GM18870 (cell line): ENCODE data around the gene RNF7.
A peak's percentile ranks its signal among the peaks of the same experiment; 100 is the strongest.
"Not testable (repeated sequence)": the region's sequence is repeated elsewhere in the genome, so short reads cannot be mapped to it uniquely, and the experiment has no call there.

Source experiments
- ATAC-seq: cut with Tn5 transposase; IDR thresholded peaks from one replicate; pipeline ENCODE4 v1.9.1; 2021; ENCODE audit warnings: moderate library complexity; ENCODE audit not compliant: unreplicated experiment

The RNF7 gene

GRCh38 chr3:141777957-141778813 lies 40.1 kb downstream of the RNF7 start:
- no peak for ATAC-seq

- no peak for ATAC-seq
These were observed 41.6 kb downstream of the RNF7 start for GRCh38 chr3:141779667-141780066.

GRCh38 chr3:141782386-141782932 lies 44.4 kb downstream of the RNF7 start:
- no peak for ATAC-seq

- no peak for ATAC-seq
These were observed 45.5 kb downstream of the RNF7 start for GRCh38 chr3:141783632-141784031.

- ATAC-seq = no peak
These were observed 46.0 kb downstream of the RNF7 start for GRCh38 chr3:141784096-141784495.

- ATAC-seq = no peak
These were observed 46.4 kb downstream of the RNF7 start for GRCh38 chr3:141784531-141784930.

- ATAC-seq = no peak
These were observed 50.1 kb downstream of the RNF7 start for GRCh38 chr3:141788149-141788548.

GRCh38 chr3:141788750-141789149 lies 50.7 kb downstream of the RNF7 start:
- not testable (repeated sequence) for ATAC-seq

- ATAC-seq = no peak
These were observed 51.2 kb downstream of the RNF7 start for GRCh38 chr3:141789281-141789680.

GRCh38 chr3:141790171-141790570 lies 52.1 kb downstream of the RNF7 start:
- ATAC-seq = no peak

GRCh38 chr3:141792495-141792894 lies 54.4 kb downstream of the RNF7 start:
- ATAC-seq = no peak

- ATAC-seq = no peak
These were observed 55.6 kb downstream of the RNF7 start for GRCh38 chr3:141793476-141794260.

- no peak for ATAC-seq
These were observed 57.2 kb downstream of the RNF7 start for GRCh38 chr3:141795276-141795675.

GRCh38 chr3:141795741-141796080 lies 57.6 kb downstream of the RNF7 start:
- ATAC-seq = no peak

- peak; percentile 96 for ATAC-seq
These were observed 58.2 kb downstream of the RNF7 start for GRCh38 chr3:141796081-141796888.
